Mononuclear cell (primary cell): ENCODE data around the gene RPN2. TPM values are rescaled to one million over a fixed set of nuclear protein-coding genes. Genes with fewer than 3 reads are reported as not detected.

Source experiments
- H3K27me3 ChIP-seq: 2 replicates; pipeline ENCODE4 v1.6.0; 2011; ENCODE audit warnings: low read length, control low read depth; ENCODE audit not compliant: insufficient read depth
- H3K4me1 ChIP-seq: 2 replicates; pipeline ENCODE4 v1.5.1; 2011; ENCODE audit warnings: mild to moderate bottlenecking, low read length, control low read depth; ENCODE audit not compliant: insufficient read depth
- H3K4me3 ChIP-seq: 2 replicates; pipeline ENCODE4 v1.5.1; 2011; ENCODE audit warnings: mild to moderate bottlenecking, low read length, moderate library complexity
- H3K9me3 ChIP-seq: 2 replicates; pipeline ENCODE4 v1.5.1; 2011; ENCODE audit warnings: low read depth, mild to moderate bottlenecking, control low read depth, low read length
- total RNA-seq: library from RNA; depleted of rRNA; stranded (reverse); fragments of >200 nt; gene quantifications from one replicate; pipeline ENCODE4 v1.2.3, GENCODE V29; 2012

The RPN2 gene
- total RNA-seq, 1 donor = 124 TPM

DNA sequence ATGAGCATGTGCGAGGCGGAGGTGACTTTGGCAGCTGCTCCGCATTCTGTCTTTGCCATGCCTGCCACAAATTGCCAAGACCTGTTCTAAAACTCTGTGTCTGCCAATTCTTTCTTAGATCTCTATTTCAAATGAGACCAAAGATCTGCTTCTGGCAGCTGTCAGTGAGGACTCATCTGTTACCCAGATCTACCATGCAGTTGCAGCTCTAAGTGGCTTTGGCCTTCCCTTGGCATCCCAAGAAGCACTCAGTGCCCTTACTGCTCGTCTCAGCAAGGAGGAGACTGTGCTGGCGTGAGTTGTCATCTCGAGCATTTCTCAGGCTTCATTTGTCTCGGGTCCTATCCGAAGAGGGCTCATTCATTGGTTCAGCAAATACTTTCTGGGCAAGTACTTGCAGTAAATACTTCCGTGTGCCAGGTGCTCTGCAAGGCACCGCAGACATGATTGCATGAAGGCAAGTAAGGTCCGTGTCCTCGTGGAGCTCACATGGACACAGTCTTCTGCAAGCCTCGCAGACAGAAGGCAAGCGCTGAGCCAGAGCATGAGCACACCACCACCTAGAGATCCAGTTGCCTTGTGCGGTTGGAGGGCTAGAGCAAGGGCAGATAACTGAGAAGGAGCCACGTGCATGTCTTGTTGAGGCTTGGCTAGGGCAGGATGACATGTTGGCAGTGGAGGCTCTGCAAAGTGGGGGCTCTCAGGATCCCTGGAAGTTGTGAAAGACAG, 20.0 kb downstream of the RPN2 start:
- Histone ChIP-seq H3K4me3 (no peak overlapping the region), H3K4me1 (peaks cover 12% of the 10 kb centered on the region), H3K9me3 (no peaks in the 10 kb centered on the region), H3K27me3 (no peaks in the 10 kb centered on the region)

DNA sequence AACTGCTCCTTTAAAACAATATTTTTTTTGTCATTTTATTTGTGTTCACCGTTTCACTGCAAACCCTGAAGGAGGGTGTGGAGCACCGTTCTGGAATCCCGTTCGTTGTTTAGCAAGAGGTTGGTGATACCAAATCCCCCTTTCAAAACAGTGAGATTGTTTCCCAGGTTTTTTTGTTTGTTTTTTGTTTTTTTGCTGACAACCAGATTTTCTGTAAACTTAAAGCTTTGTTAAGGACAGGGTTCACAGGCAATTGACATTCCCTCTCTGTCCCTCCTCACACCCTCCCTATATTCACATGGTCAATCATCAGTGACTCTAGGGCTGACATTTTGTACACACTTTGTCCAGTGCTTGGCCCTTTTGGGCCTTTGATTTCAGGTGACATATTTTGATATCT, 21.2 kb downstream of the RPN2 start:
- H3K9me3 ChIP-seq = no peaks in the 10 kb centered on the region
- H3K4me1 ChIP-seq = no peaks in the 10 kb centered on the region
- no peaks in the 10 kb centered on the region for H3K27me3 ChIP-seq
- no peak overlapping the region for H3K4me3 ChIP-seq

DNA sequence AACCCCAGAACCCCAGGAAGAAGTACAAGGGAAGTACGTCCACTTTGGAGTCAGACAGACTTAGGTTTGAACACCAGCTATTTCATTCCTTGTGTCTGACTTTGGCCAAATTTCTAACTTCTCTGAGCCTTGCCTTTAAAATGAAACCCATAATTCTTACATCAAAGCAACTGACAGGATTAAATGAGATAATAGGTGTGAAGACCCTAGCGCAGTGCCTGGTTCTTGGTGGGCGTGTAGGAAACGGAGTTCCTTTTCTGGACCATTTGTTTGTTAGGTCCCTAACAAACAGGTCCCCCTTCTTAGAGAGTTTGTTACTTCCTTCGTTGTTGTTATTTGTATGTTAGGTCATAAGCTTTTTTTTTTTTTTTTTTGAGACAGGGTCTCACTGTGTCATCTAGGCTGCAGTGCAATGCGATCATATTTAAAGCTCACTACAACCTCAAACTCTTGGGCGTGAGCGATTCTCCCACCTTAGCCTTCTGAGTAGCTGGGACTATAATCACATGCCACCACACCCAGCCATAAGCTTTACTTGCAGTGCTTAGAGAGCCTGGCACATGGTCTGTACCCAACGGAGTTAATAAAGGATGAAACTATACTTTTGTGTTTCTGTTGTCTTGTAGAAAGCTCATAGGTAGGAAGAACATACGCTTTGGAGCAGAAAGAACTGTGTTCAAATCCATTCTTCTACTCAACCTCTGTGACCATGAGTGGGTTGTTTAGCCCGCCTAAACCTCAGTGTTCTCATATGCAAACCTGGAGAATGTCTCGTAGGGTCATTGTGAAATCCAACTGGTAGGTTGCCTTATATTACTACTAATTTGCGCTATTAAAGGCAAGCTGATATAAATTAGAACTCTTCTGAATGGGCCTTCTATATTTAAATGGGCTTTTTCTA, 22.0 kb downstream of the RPN2 start:
- H3K27me3 ChIP-seq = no peaks in the 10 kb centered on the region
- H3K4me3 ChIP-seq = no peak overlapping the region
- no peaks in the 10 kb centered on the region for H3K9me3 ChIP-seq
- no peaks in the 10 kb centered on the region for H3K4me1 ChIP-seq

DNA sequence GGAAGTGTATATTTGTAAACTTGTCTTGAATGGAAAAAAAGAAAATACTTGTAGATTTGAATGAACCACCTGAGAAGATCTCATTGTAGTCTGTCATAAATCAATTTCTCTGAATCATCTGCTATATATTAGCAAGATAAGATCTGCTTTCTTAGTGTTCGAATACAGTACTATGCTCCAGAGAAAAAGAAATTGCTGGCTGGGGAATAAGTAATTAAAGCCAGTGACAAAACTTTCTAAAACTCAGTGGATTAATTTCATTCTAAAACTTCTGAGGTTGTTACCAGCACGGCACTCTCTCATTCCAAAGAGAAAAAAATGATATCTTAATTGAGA, 22.7 kb downstream of the RPN2 start:
- Histone ChIP-seq H3K9me3 (no peaks in the 10 kb centered on the region), H3K4me3 (no peak overlapping the region), H3K27me3 (no peaks in the 10 kb centered on the region), H3K4me1 (no peaks in the 10 kb centered on the region)

DNA sequence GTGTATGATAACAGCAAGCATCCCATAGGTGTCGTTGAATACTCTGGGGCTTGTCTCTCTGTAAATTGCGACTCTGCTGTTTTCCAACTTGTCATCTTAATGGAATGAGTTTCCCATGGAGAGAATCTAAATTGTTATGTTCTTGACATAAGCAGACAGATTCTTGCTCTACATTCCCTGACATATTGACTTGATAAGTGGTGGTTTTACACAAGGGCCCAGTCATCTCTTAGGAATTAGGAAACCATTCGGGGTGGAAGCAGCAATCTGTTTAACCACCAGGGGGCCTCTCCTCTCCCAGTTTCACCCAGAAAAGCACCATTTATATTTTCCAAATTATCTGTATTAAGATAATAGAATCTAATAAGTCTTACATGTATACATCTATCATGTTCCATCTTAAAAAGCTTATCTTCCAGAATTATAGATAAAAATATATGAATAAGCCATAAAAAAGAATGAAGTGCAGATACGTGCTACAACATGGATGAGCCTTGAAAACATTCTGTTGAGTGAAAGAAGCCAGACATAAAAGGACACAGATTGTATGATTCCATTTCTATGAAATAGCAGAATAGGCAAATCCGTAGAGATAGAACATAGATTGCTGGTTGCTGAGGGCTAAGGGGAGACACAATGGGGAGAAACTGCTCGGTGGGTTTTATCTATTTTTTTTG, 23.3 kb downstream of the RPN2 start:
- Histone ChIP-seq H3K4me3 (no peak overlapping the region), H3K9me3 (no peaks in the 10 kb centered on the region), H3K27me3 (no peaks in the 10 kb centered on the region), H3K4me1 (no peaks in the 10 kb centered on the region)

DNA sequence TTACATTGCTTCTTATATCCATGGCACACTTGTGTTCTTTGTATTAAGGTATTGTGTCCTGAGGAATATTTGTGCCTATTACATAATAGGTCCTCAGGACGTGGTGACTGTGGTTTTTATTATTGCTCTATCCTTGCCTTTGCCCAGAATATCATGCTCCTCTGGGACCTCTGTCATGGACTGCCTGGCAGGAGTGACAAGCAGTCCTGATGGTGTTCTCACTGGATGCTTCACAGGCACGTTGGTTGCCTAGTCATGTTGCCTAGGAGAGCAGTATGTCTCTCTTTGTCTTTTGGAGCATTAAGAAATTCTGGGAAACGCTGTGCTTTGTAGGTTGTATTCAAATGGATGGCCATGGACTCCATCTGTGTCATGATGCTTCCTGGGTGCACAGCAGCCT, 24.9 kb downstream of the RPN2 start:
- H3K4me1 ChIP-seq = no peaks in the 10 kb centered on the region
- no peaks in the 10 kb centered on the region for H3K9me3 ChIP-seq
- H3K27me3 ChIP-seq = no peaks in the 10 kb centered on the region
- no peak overlapping the region for H3K4me3 ChIP-seq

DNA sequence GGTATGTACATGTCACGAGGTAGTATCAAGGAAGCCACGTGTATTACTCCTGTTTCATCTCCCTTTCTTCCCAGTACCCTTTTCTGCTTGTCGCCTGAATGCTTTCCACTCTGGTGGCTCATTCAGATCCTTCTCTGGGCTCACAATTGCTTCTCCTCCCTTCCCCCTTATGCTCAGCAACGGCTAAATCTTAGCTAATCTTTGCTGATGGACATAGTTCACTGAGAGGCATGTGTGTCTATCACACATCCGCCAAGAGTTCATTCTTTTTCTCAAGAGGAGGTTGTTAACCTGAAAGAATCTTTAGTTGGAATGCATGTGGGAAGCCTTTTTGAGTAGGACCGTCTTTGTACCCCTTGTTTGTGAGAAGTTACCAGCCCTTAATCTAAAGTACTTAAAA, 26.0 kb downstream of the RPN2 start:
- no peak overlapping the region for H3K4me3 ChIP-seq
- no peaks in the 10 kb centered on the region for H3K9me3 ChIP-seq
- no peaks in the 10 kb centered on the region for H3K27me3 ChIP-seq
- no peaks in the 10 kb centered on the region for H3K4me1 ChIP-seq

DNA sequence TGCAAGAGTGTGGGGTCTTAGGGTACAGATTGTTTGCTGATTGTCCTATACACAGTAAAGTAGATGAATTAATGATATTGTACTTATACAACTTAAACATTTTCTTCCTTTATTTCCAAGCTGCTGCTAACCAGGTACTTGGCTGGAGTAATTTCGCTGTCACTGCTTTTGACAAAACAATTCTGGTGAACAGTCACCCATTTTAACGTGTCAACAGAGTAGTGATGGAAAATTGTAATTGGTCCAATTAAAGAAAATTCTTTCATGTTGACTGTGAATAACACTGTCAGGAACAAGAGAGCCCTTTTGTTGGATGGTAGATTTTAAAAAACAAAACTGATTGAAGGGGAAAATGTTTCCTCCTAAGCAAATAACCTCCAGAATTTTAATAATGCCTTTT, 26.7 kb downstream of the RPN2 start:
- Histone ChIP-seq H3K27me3 (no peaks in the 10 kb centered on the region), H3K4me3 (no peak overlapping the region), H3K9me3 (no peaks in the 10 kb centered on the region), H3K4me1 (no peaks in the 10 kb centered on the region)

DNA sequence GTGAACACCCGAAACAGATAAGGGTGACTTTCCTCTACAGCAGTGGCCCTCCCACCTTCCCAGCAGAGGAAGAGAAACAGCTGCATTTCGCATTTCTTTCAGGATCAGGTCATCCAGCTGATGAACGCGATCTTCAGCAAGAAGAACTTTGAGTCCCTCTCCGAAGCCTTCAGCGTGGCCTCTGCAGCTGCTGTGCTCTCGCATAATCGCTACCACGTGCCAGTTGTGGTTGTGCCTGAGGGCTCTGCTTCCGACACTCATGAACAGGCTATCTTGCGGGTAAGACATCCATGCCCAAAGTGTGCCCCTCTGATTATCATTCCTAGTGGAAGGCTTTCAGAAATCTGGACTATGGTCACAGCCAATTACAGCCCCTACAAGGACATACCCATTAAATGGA, 28.0 kb downstream of the RPN2 start:
- Histone ChIP-seq H3K4me1 (no peaks in the 10 kb centered on the region), H3K4me3 (no peak overlapping the region), H3K9me3 (no peaks in the 10 kb centered on the region), H3K27me3 (no peaks in the 10 kb centered on the region)

DNA sequence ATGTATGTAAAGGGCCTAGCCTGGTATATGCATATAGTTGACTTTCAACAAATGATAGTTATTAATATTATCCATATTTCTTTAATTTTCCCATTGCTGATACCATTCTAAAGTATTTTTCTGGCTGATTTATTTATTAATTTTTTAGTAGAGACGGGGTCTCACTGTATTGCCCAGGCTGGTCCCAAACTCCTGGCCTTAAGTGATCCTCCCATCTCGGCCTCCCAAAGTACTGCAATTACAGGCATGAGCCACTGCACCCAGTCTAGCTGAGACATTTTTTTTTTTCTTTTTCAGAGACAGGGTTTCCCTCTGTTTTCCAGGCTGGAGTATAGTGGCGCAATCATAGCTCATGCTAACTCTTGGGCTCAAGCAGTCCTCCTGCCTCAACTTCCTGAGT, 30.1 kb downstream of the RPN2 start:
- Histone ChIP-seq H3K4me3 (no peak overlapping the region), H3K27me3 (no peaks in the 10 kb centered on the region), H3K4me1 (no peaks in the 10 kb centered on the region), H3K9me3 (no peaks in the 10 kb centered on the region)

DNA sequence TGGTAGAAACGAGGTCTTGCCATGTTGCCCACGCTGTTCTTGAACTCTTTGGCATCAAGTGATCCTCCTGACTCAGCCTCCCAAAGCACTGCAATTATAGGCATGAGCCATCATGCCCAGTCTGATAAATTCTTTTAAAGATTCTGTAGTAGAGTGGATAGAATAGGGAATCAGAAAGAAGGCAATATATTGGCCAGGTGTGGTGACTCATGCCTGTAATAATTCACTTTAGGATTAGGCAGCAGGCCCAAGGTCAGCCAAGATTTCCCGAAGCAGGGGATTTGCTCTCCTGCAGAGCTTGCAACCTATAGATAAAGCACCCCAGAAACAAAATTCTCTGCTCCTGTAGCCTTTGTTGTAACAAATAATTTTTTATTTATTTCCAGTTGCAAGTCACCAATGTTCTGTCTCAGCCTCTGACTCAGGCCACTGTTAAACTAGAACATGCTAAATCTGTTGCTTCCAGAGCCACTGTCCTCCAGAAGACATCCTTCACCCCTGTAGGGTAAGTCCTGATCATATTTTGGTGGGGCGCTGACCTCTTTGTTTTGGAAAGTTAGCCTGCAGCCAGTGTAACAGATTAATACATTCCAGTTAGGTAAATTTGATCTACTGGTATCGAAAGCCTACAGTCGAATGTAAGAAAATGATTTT, 30.7 kb downstream of the RPN2 start:
- H3K9me3 ChIP-seq = no peaks in the 10 kb centered on the region
- H3K27me3 ChIP-seq = no peaks in the 10 kb centered on the region
- no peak overlapping the region for H3K4me3 ChIP-seq
- H3K4me1 ChIP-seq = no peaks in the 10 kb centered on the region

DNA sequence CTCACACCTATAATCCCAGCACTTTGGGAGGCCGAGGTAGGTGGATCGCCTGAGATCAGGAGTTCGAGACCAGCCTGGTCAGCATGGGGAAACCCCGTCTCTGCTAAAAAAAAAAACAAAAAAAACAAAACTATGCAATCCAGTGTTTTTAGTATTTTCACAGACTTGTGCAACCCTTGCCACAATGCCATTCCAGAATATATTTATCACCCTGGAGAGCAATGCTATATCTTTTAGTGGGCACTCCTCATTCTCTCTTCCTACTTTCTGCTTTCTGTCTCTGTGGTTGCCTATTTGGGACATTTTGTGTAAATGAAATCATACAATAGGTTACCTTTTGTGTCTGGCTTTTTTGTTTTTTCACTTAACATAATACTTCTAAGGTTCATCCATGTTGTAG, 39.3 kb downstream of the RPN2 start:
- H3K4me3 ChIP-seq = no peak overlapping the region
- H3K9me3 ChIP-seq = no peaks in the 10 kb centered on the region
- H3K27me3 ChIP-seq = no peaks in the 10 kb centered on the region
- H3K4me1 ChIP-seq = peaks cover 8% of the 10 kb centered on the region

DNA sequence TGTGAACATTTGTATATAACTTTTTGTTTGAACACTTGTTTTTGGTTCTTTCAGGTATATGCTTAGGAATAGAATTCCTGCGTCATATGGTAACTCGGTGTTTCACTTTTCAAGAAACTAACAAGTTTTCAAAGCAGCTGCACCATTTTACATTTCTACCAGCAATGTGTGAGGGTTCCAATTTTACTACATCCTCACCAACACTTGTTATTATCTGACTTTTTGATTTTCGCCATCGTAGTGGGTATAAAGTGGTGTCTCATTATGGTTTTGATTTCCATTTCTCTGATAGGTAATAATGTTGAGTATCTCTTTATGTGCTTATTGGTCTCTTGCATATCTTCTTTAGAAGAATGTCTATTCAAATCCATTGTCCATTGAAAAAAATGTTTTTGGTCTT, 39.8 kb downstream of the RPN2 start:
- Histone ChIP-seq H3K27me3 (no peaks in the 10 kb centered on the region), H3K4me3 (no peak overlapping the region), H3K4me1 (peaks cover 12% of the 10 kb centered on the region), H3K9me3 (no peaks in the 10 kb centered on the region)

DNA sequence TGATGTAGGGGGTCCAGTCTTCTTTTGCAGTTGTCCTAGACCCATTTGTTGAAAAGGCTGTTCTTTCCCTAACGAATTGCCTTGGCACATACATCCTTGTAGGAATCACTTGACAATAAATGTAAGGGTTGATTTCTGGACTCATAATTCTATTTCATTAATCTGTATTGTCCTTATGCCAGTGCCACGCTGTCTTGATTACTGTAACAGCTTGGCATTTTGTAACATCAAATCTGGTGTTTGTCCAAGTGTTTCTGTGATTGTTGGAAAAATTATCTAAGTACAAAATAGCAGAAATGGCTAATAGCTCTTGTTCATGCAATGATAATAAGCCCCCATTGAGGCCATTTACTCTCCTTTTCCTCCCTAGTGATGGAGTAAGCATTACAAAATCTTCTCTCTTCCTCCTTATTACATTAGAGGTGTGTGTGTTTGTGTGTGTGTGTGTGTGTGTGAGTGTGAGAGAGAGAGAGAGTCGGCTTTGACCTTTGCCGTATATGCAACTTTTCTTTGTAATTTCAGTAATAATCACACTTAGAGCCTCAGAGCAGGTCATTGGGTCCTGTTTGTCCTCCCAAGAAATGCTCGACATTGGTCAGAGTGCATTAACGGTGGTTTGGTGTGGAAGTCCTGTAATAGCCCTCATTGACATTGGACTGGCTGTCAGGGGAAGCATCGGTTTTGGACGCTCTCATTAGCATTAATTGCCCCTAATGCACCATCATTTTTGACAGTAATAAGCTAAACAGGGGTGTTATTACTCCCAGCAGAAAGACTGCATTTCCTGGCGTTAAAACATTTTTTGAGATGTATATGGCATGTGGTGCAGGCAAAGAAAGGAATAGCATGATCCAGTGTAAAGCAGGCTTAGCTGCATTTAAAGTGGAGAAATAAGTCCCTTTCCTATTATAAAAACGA, 40.9 kb downstream of the RPN2 start:
- H3K4me1 ChIP-seq = peaks cover 12% of the 10 kb centered on the region
- no peaks in the 10 kb centered on the region for H3K27me3 ChIP-seq
- no peak overlapping the region for H3K4me3 ChIP-seq
- no peaks in the 10 kb centered on the region for H3K9me3 ChIP-seq
